ENCODE measurements around the gene CFAP65.

- TF ChIP-seq CTCF (IDR thresholded peaks at IDR 0.05; ENCODE audit: low read depth, low read length) (no peak), EZH2phosphoT487 (IDR thresholded peaks at IDR 0.05; ENCODE audit: low read depth) (no peak)
Observed at GRCh38 chr2:219089330-219089729, 48.0 kb upstream of the CFAP65 start.

All from OCI-LY3 (cell line).